GM12878 (cell line): ENCODE data around the gene CUL4A.

Experiments used
- MYC ChIP-seq: IDR thresholded peaks from 2 replicates; pipeline ENCODE4 v1.6.1; 2011; ENCODE audit warnings: mild to moderate bottlenecking, low read length, moderate library complexity, inconsistent platforms; ENCODE audit not compliant: insufficient read depth, insufficient replicate concordance, insufficient read length, severe bottlenecking
- RBBP5 ChIP-seq: fragments of 200-600 bp; sonication (generic); conservative IDR thresholded peaks from 2 replicates; pipeline ENCODE4 v1.6.1; 2016
- RCOR1 ChIP-seq: conservative IDR thresholded peaks from 2 replicates; pipeline ENCODE4 v1.6.1; 2012; ENCODE audit warnings: low read depth, low read length, improper control_type of control experiment

- TF ChIP-seq RCOR1 (no peak), MYC (no peak), RBBP5 (no peak)
These were observed 37.9 kb upstream of the CUL4A start for GRCh38 chr13:113171250-113172125.
